ENCODE measurements around the gene PRORP.

DNA sequence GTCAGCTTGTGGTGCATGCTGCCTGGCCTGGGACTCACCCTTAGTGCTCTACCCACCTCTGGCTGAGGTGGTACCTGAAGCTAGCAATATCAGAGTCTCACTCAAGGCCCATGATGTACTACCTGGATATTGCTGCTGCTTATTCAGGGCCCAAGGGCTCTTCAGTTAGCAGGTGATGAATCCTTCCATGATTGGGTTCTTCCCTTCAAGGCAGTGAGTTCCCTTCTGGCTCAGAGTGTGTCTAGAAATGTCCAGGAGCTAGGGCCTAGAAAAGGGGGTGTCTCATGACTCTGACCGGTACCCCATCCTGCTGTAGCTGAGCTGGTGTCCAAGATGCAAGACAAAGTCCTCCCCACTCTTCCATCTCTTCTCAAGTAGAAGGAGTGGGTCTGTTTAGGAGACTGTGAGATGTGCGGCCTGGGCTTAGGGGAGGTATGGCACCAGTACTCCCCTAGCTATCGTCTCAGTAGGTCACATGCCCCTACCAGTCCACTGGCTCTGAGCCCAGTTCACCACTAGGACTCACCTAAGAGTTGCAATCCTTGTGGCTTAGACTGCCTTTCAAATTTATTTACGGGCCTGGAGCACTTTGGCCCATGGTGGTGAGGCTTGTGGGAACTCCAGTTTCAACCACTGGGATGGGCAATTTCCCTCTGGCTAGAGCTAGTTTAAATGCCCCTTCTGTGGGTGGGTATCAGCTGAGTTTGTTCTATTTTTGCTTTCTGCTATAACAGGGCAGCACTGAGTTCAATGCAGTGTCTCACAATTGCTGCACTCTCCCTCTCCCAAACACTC is 12.2 kb downstream of the PRORP start:
- TF ChIP-seq CTCF (IDR thresholded peaks at IDR 0.05) (no peak), POLR2A (IDR thresholded peaks at IDR 0.05) (no peak)

Measured in prostate gland (tissue), 2 donors.